HEK293T (cell line): ENCODE data around the gene AGAP1.

Source experiments
- CTCF ChIA-PET: fragments of 350-600 bp; formaldehyde crosslinking; extraction: SDS; loops from one replicate; lab custom pipeline; 2021; ENCODE audit warnings: antibody characterized with exemption, inconsistent platforms; lab: Yijun Ruan, JAX
- POLR2A ChIA-PET: fragments of 350-600 bp; formaldehyde crosslinking; extraction: SDS; loops from one replicate; lab custom pipeline; 2020; ENCODE audit warnings: antibody characterized with exemption, inconsistent platforms; lab: Yijun Ruan, JAX
- DNase-seq: peaks from one replicate; pipeline ENCODE4 v3.0.0; 2012; ENCODE audit warnings: mixed read lengths; ENCODE audit errors: extremely low spot score
- ARNT ChIP-seq: fragments of 450-650 bp; IDR thresholded peaks from 2 replicates; pipeline ENCODE4 v1.6.1; 2017; ENCODE audit warnings: mild to moderate bottlenecking
- BHLHE40 ChIP-seq: fragments of 450-650 bp; IDR thresholded peaks from 2 replicates; pipeline ENCODE4 v1.6.1; 2016; ENCODE audit warnings: mild to moderate bottlenecking, moderate library complexity, borderline replicate concordance
- CTBP1 ChIP-seq: fragments of 450-650 bp; IDR thresholded peaks from 2 replicates; pipeline ENCODE4 v1.6.1; 2016; ENCODE audit warnings: borderline replicate concordance
- ELF4 ChIP-seq: fragments of 450-650 bp; IDR thresholded peaks from 2 replicates; pipeline ENCODE4 v1.6.1; 2017; ENCODE audit warnings: antibody characterized with exemption
- FOXA1 ChIP-seq: fragments of 450-650 bp; IDR thresholded peaks from 2 replicates; pipeline ENCODE4 v1.6.1; 2016; ENCODE audit warnings: mild to moderate bottlenecking
- FOXK2 ChIP-seq: fragments of 450-650 bp; IDR thresholded peaks from 2 replicates; pipeline ENCODE4 v1.6.1; 2016; ENCODE audit warnings: mild to moderate bottlenecking
- FOXM1 ChIP-seq: fragments of 450-650 bp; IDR thresholded peaks from 2 replicates; pipeline ENCODE4 v1.6.1; 2017; ENCODE audit warnings: mild to moderate bottlenecking, borderline replicate concordance
- HDGF ChIP-seq: fragments of 450-650 bp; IDR thresholded peaks from 2 replicates; pipeline ENCODE4 v1.6.1; 2017; ENCODE audit warnings: antibody characterized with exemption, borderline replicate concordance
- L3MBTL2 ChIP-seq: fragments of 450-650 bp; conservative IDR thresholded peaks from 2 replicates; pipeline ENCODE4 v1.6.1; 2016; ENCODE audit warnings: mild to moderate bottlenecking
- LEF1 ChIP-seq: fragments of 450-650 bp; IDR thresholded peaks from 2 replicates; pipeline ENCODE4 v1.6.1; 2017; ENCODE audit warnings: mild to moderate bottlenecking, borderline replicate concordance
- NFRKB ChIP-seq: fragments of 450-650 bp; IDR thresholded peaks from 2 replicates; pipeline ENCODE4 v1.6.1; 2016; ENCODE audit warnings: mild to moderate bottlenecking, moderate library complexity
- SP1 ChIP-seq: fragments of 450-650 bp; IDR thresholded peaks from 2 replicates; pipeline ENCODE4 v1.6.1; 2017
- SUZ12 ChIP-seq: fragments of 450-650 bp; IDR thresholded peaks from 2 replicates; pipeline ENCODE4 v1.6.1; 2016; ENCODE audit warnings: mild to moderate bottlenecking
- TARDBP ChIP-seq: fragments of 450-650 bp; IDR thresholded peaks from 2 replicates; pipeline ENCODE4 v1.6.1; 2016
- ZNF384 ChIP-seq: fragments of 450-650 bp; IDR thresholded peaks from 2 replicates; pipeline ENCODE4 v1.6.1; 2016
- TF ChIP-seq, protein P1 (sequence below): fragments of 450-650 bp; IDR thresholded peaks from 2 replicates; pipeline ENCODE4 v1.6.1; 2016

The AGAP1 gene

DNA sequence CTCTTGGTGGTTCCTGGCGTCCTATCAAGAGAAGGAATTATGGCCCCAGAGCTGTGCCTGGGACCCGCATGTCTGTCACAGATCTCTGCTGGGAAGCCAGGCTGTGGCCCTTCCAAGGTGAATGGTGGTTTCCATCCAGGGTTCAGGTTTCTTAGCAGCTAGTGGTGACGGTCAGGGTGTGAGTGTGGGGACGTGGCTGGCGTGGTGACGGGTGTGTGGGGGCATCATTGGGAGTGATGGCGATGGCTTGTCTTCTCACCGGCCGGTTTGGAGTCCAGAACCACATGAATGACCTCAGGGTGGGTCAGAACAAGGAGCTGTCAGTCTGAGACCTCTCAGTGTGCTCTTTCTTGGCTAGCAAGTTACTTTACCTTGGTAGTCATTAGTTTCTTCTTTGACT is 52.6 kb downstream of the AGAP1 start:
- no peak for TF ChIP-seq HDGF
- no peak for TF ChIP-seq BHLHE40
- TF ChIP-seq SP1, result no peak
- TF ChIP-seq SUZ12, result no peak
- TF ChIP-seq CTBP1, result no peak
- TF ChIP-seq TARDBP, result no peak
- no peak for TF ChIP-seq ELF4
- TF ChIP-seq LEF1, result no peak
- TF ChIP-seq NFRKB, result no peak
- no peak for TF ChIP-seq L3MBTL2
- no peak for TF ChIP-seq ARNT
- TF ChIP-seq, protein P1, sequence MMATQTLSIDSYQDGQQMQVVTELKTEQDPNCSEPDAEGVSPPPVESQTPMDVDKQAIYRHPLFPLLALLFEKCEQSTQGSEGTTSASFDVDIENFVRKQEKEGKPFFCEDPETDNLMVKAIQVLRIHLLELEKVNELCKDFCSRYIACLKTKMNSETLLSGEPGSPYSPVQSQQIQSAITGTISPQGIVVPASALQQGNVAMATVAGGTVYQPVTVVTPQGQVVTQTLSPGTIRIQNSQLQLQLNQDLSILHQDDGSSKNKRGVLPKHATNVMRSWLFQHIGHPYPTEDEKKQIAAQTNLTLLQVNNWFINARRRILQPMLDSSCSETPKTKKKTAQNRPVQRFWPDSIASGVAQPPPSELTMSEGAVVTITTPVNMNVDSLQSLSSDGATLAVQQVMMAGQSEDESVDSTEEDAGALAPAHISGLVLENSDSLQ, result no peak
- no peak for TF ChIP-seq FOXM1
- TF ChIP-seq FOXK2, result no peak
- ChIA-PET POLR2A (no interaction called here), CTCF (no interaction called here)
- DNase-seq, result no peak

- CTCF ChIA-PET, result no interaction called here
- no peak for TF ChIP-seq BHLHE40
- TF ChIP-seq, protein P1, result no peak
- no peak for TF ChIP-seq L3MBTL2
- no peak for TF ChIP-seq FOXK2
- TF ChIP-seq SP1, result no peak
- no peak for TF ChIP-seq ARNT
- POLR2A ChIA-PET, result no interaction called here
Observed at GRCh38 chr2:235549735-235550377, 56.0 kb downstream of the AGAP1 start.

DNA sequence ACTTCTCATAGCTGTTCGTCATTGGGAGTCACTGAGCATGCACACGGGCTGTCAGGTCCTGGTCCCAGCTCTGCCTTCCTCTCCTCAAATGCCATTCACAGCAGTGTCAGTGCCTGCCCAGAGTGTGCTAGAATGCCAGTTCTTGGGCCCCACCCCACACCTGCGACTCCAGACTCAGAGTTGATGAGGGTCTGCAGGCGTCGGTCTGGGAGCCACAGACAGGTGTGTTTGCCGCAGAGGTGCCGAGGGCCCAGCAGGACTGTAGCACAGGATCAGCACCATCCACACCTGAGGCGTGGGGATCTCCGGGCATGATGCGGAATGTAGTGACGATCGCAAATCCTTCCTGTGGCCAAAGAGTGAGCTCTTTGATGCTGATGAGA is 56.5 kb downstream of the AGAP1 start:
- ChIA-PET POLR2A (no interaction called here), CTCF (no interaction called here)
- DNase-seq, result no peak
- TF ChIP-seq, protein P1, result no peak
- no peak for TF ChIP-seq HDGF
- no peak for TF ChIP-seq ARNT
- TF ChIP-seq LEF1, result no peak
- TF ChIP-seq NFRKB, result no peak
- no peak for TF ChIP-seq FOXK2
- TF ChIP-seq FOXA1, result no peak
- TF ChIP-seq SP1, result no peak

More at GRCh38 chr2:235549735-235550377, 56.0 kb downstream of the AGAP1 start:
- no peak for DNase-seq

DNA sequence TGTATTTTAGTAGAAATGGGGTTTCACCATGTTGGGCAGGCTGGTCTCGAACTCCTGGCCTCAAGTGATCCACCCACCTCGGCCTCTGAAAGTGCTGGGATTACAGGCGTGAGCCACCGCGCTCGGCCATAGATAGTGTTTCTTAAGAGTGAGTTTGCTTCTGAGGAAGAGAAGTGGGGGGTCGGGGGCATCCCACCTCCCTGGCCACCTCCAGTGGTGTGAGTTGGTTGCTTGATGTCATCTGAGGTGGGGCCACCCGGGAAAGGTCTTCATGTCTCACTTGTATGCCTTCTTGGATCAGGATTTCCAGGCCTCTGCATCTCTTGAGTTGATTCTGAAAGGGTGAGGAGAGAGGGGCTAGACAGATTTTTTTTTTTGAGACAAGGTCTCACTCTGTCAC is 57.1 kb downstream of the AGAP1 start:
- ChIA-PET CTCF (no interaction called here), POLR2A (no interaction called here)
- no peak for DNase-seq
- TF ChIP-seq CTBP1, result no peak
- no peak for TF ChIP-seq FOXA1
- no peak for TF ChIP-seq SP1
- no peak for TF ChIP-seq L3MBTL2
- TF ChIP-seq SUZ12, result no peak
- TF ChIP-seq BHLHE40, result no peak
- no peak for TF ChIP-seq ELF4
- TF ChIP-seq, protein P1, result no peak
- no peak for TF ChIP-seq ZNF384
- no peak for TF ChIP-seq FOXK2
- TF ChIP-seq NFRKB, result no peak
- TF ChIP-seq LEF1, result no peak
- no peak for TF ChIP-seq HDGF
- no peak for TF ChIP-seq FOXM1
- no peak for TF ChIP-seq TARDBP
- TF ChIP-seq ARNT, result no peak

- DNase-seq, result peak; percentile 61
- CTCF ChIA-PET, result interaction anchor here (0.5 to 1.5 kb wide), 6 partner anchors 10 to 606 kb away, joined by 3 to 4 read pairs (median 4); no protein-coding TSS in a partner anchor
- POLR2A ChIA-PET, result no interaction called here
- TF ChIP-seq, protein P1, result no peak
Observed at GRCh38 chr2:235551965-235552364, 58.1 kb downstream of the AGAP1 start.

- POLR2A ChIA-PET, result no interaction called here
- CTCF ChIA-PET, result interaction anchor here (1.5 kb wide), 1 partner anchor 9 kb away, joined by 4 read pairs; no protein-coding TSS in a partner anchor
- no peak for TF ChIP-seq HDGF
- TF ChIP-seq, protein P1, result no peak
- TF ChIP-seq L3MBTL2, result no peak
- no peak for TF ChIP-seq BHLHE40
- no peak for TF ChIP-seq FOXM1
- no peak for DNase-seq
Observed at GRCh38 chr2:235552671-235553070, 58.8 kb downstream of the AGAP1 start.
